ENCODE data around the gene DDX52.
A peak's percentile ranks its signal among the peaks of the same experiment; 100 is the strongest.
"Not testable (repeated sequence)": the region's sequence is repeated elsewhere in the genome, so short reads cannot be mapped to it uniquely, and the experiment has no call there.

DDX52 gene

GRCh38 chr17:37643118-37643766, at the start of gene DDX52:
Gene DDX52, minus strand, starts transcription at chr17:37643446. Its CDS starts 26 bp downstream, at chr17:37643420.
- DNase-seq, result peak in 57 of 58 donors; percentile 31 to 91 (median 79)

- no peak for DNase-seq
Observed at GRCh38 chr17:37691807-37692206, 48.6 kb upstream of the DDX52 start.

- no peak for DNase-seq
Observed at GRCh38 chr17:37689317-37689716, 46.1 kb upstream of the DDX52 start.

- no peak for DNase-seq
Observed at GRCh38 chr17:37683454-37683984, 40.3 kb upstream of the DDX52 start.

- DNase-seq, result no peak
Observed at GRCh38 chr17:37682007-37682406, 38.8 kb upstream of the DDX52 start.

GRCh38 chr17:37679995-37680394, 36.7 kb upstream of the DDX52 start:
- not testable (repeated sequence) for DNase-seq

- no peak for DNase-seq
Observed at GRCh38 chr17:37678036-37678435, 34.8 kb upstream of the DDX52 start.

- DNase-seq, result no peak
Observed at GRCh38 chr17:37677021-37677420, 33.8 kb upstream of the DDX52 start.

- DNase-seq, result no peak
Observed at GRCh38 chr17:37676115-37676925, 33.1 kb upstream of the DDX52 start.

- no peak for DNase-seq
Observed at GRCh38 chr17:37674511-37674910, 31.3 kb upstream of the DDX52 start.

- no peak for DNase-seq
Observed at GRCh38 chr17:37673386-37673785, 30.1 kb upstream of the DDX52 start.

GRCh38 chr17:37672548-37673078, 29.4 kb upstream of the DDX52 start:
- DNase-seq, result no peak

- DNase-seq, result no peak
Observed at GRCh38 chr17:37671824-37672547, 28.7 kb upstream of the DDX52 start.

- DNase-seq, result no peak
Observed at GRCh38 chr17:37671028-37671823, 28.0 kb upstream of the DDX52 start.

- no peak for DNase-seq
Observed at GRCh38 chr17:37667039-37667438, 23.8 kb upstream of the DDX52 start.

- no peak for DNase-seq
Observed at GRCh38 chr17:37664214-37664613, 21.0 kb upstream of the DDX52 start.

GRCh38 chr17:37662353-37662752, 19.1 kb upstream of the DDX52 start:
- peak in 2 of 58 donors; percentile 1 to 26 for DNase-seq

- no peak for DNase-seq
Observed at GRCh38 chr17:37661400-37662014, 18.3 kb upstream of the DDX52 start.

- DNase-seq, result no peak
Observed at GRCh38 chr17:37659925-37660324, 16.7 kb upstream of the DDX52 start.

GRCh38 chr17:37657202-37657601, 14.0 kb upstream of the DDX52 start:
- DNase-seq, result no peak

All from anterior cingulate cortex (tissue), 58 donors.